Body of pancreas (tissue), 4 donors: ENCODE data around the gene DLG2. TPM values are rescaled to one million over a fixed set of nuclear protein-coding genes. Genes with fewer than 3 reads are reported as not detected.

Experiments used
- ATAC-seq: fragments of 150-250 bp; one replicate; pipeline ENCODE4 v1.9.1; 2016
- DNase-seq, 4 donors: peaks; one replicate each; pipeline ENCODE4 v3.0.0-alpha.2; 2019
- H3K27ac ChIP-seq, 4 donors: fragments of 200-600 bp; sonication (generic); 1 replicate in 3 of 4; 2 replicates in 1 of 4; pipeline versions ENCODE4 v1.5.1 to v1.6.1; 2016 to 2019; ENCODE audit warnings: mild to moderate bottlenecking in 1 of 4, mixed read lengths in 1 of 4, moderate library complexity in 1 of 4
- H3K27me3 ChIP-seq, 2 donors: fragments of 200-600 bp; sonication (generic); one replicate each; pipeline ENCODE4 v1.6.0; 2016; ENCODE audit warnings: mild to moderate bottlenecking in 1 of 2
- H3K36me3 ChIP-seq, 2 donors: fragments of 200-600 bp; sonication (generic); replicated peaks in 1 of 2; 2 replicates each; pipeline ENCODE4 v1.5.1; 2016; ENCODE audit warnings: low read depth in 2 of 2; ENCODE audit not compliant: insufficient read depth in 1 of 2
- H3K4me1 ChIP-seq: fragments of 200-600 bp; sonication (generic); one replicate; pipeline ENCODE4 v1.6.0; 2016
- H3K4me3 ChIP-seq, 2 donors: fragments of 200-600 bp; sonication (generic); 1 replicate in 1 of 2; 2 replicates in 1 of 2; pipeline ENCODE4 v1.5.1; 2016 to 2019
- H3K9me3 ChIP-seq, 3 donors: fragments of 200-600 bp; sonication (generic); 1 replicate in 2 of 3; 2 replicates in 1 of 3; pipeline ENCODE4 v1.5.1; 2016
- POLR2A ChIP-seq, 3 donors: fragments of 450-650 bp; IDR thresholded peaks; one replicate each; pipeline ENCODE4 v1.6.1; 2016; ENCODE audit warnings: antibody characterized with exemption in 3 of 3, mild to moderate bottlenecking in 2 of 3
- WGBS, 2 donors: methylation state at CpG; one replicate each; pipeline ENCODE4 v1.1.5; 2017; 5-methylcytosine and 5-hydroxymethylcytosine counted together
- intact Hi-C: fragments of 100-400 bp; cut with DNase I; formaldehyde crosslinking; loops from one replicate; pipeline ENCODE4 v1.15.1; 2023
- total RNA-seq, 2 donors: library from RNA; depleted of rRNA; stranded (reverse); fragments of >200 nt; gene quantifications; one replicate each; pipeline ENCODE4 v1.1.0, GENCODE V29; 2016
- TF ChIP-seq, protein P1 (sequence below), 7 experiments: fragments of 450-650 bp in 4 of 7; fragments of 200-600 bp in 3 of 7; sonication (generic) in 3 of 7; IDR thresholded peaks; one replicate each; pipeline ENCODE4 v1.5.1; 2016 to 2019; ENCODE audit warnings: antibody characterized with exemption in 7 of 7

The DLG2 gene
- total RNA-seq, 2 donors from 2014 or later, result 6.0 to 13.2 TPM

DNA sequence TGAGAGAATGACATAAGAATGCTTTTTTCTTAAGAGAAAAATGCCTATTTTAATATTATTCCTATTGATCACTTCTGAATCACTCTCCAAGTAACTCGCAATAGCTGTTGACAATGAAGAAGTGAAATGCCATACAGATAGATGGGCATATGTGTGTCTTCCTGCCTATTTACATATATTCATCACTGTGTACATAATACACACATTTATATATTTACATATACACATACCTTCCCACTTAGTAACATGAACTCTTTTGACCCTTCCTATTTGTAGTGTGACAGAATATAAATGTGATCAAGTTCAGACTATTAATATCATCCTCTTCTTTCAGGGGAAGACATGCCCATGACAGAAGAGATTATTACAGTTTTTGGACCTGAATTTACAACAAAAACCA, 756.7 kb downstream of the DLG2 start:
- Histone ChIP-seq H3K27ac (no peak overlapping the region), H3K9me3 (no peaks in the 10 kb centered on the region), H3K27me3 (no peaks in the 10 kb centered on the region), H3K36me3 (no peaks in the 10 kb centered on the region), H3K4me3 (no peak overlapping the region), H3K4me1 (peaks cover 5% of the 10 kb centered on the region)
- no peak for TF ChIP-seq POLR2A (IDR thresholded peaks at IDR 0.05)
- TF ChIP-seq, protein P1, sequence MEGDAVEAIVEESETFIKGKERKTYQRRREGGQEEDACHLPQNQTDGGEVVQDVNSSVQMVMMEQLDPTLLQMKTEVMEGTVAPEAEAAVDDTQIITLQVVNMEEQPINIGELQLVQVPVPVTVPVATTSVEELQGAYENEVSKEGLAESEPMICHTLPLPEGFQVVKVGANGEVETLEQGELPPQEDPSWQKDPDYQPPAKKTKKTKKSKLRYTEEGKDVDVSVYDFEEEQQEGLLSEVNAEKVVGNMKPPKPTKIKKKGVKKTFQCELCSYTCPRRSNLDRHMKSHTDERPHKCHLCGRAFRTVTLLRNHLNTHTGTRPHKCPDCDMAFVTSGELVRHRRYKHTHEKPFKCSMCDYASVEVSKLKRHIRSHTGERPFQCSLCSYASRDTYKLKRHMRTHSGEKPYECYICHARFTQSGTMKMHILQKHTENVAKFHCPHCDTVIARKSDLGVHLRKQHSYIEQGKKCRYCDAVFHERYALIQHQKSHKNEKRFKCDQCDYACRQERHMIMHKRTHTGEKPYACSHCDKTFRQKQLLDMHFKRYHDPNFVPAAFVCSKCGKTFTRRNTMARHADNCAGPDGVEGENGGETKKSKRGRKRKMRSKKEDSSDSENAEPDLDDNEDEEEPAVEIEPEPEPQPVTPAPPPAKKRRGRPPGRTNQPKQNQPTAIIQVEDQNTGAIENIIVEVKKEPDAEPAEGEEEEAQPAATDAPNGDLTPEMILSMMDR (IDR thresholded peaks at IDR 0.05), result no peak
- no peak for DNase-seq
- 74 to 81% methylated on average over 1 of the region's 1 CpG for WGBS, 2 donors
- intact Hi-C loops, result no loop called here
- ATAC-seq, result no peak

DNA sequence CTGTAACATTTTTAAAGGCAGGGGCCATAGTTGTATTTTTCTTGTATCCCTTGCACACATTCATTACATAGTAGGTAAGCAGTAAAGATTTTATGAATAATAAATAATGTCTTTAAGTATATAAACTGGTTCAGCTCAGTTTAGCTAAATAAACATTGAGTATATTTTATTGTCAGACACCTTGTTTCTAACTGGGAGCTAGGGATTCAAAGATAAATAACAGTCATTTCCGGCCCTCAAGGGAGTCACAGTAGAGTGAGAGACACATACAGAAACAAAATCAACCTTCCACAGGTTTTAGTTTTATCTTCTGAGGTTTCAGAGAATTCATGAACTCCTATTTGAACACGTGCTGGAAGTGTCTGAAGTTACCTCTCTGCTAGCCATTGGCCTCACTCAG, 760.2 kb downstream of the DLG2 start:
- no peak for DNase-seq
- 82 to 85% methylated on average over 2 of the region's 2 CpGs for WGBS, 2 donors
- Histone ChIP-seq H3K4me1 (peaks cover 5% of the 10 kb centered on the region), H3K27ac (no peak overlapping the region), H3K27me3 (no peaks in the 10 kb centered on the region), H3K36me3 (no peaks in the 10 kb centered on the region), H3K4me3 (no peak overlapping the region), H3K9me3 (no peaks in the 10 kb centered on the region)
- intact Hi-C loops, result no loop called here
- TF ChIP-seq, protein P1 (IDR thresholded peaks at IDR 0.05), result no peak
- no peak for TF ChIP-seq POLR2A (IDR thresholded peaks at IDR 0.05)
- no peak for ATAC-seq

GRCh38 chr11:84865791-84866535, 761.2 kb downstream of the DLG2 start:
- Histone ChIP-seq H3K4me3 (no peak overlapping the region), H3K4me1 (peaks cover 5% of the 10 kb centered on the region), H3K27me3 (no peaks in the 10 kb centered on the region), H3K27ac (no peak overlapping the region), H3K36me3 (no peaks in the 10 kb centered on the region), H3K9me3 (no peaks in the 10 kb centered on the region)
- DNase-seq (no peak), ATAC-seq (no peak)
- 82 to 100% methylated on average over 1 of the region's 1 CpG for WGBS, 2 donors
- intact Hi-C loops, result no loop called here
- TF ChIP-seq POLR2A (IDR thresholded peaks at IDR 0.05), result no peak

- TF ChIP-seq, protein P1 (IDR thresholded peaks at IDR 0.05), result no peak
- TF ChIP-seq POLR2A (IDR thresholded peaks at IDR 0.05), result no peak
- ATAC-seq, result no peak
Measured at GRCh38 chr11:84865257-84865656, 761.9 kb downstream of the DLG2 start.

GRCh38 chr11:84857746-84858145, 769.4 kb downstream of the DLG2 start:
- DNase-seq (no peak), ATAC-seq (no peak)
- Histone ChIP-seq H3K36me3 (no peaks in the 10 kb centered on the region), H3K9me3 (no peaks in the 10 kb centered on the region), H3K4me3 (no peak overlapping the region), H3K4me1 (no peaks in the 10 kb centered on the region), H3K27ac (no peak overlapping the region), H3K27me3 (no peaks in the 10 kb centered on the region)
- intact Hi-C loops, result no loop called here
- no peak for TF ChIP-seq POLR2A (IDR thresholded peaks at IDR 0.05)

More at GRCh38 chr11:84865257-84865656, 761.9 kb downstream of the DLG2 start:
- Histone ChIP-seq H3K27ac (no peak overlapping the region), H3K4me3 (no peak overlapping the region), H3K4me1 (peaks cover 5% of the 10 kb centered on the region), H3K9me3 (no peaks in the 10 kb centered on the region), H3K27me3 (no peaks in the 10 kb centered on the region), H3K36me3 (no peaks in the 10 kb centered on the region)
- DNase-seq, result no peak
- intact Hi-C loops, result no loop called here
